Measurements from ENCODE around the gene TAF5L.

DNA sequence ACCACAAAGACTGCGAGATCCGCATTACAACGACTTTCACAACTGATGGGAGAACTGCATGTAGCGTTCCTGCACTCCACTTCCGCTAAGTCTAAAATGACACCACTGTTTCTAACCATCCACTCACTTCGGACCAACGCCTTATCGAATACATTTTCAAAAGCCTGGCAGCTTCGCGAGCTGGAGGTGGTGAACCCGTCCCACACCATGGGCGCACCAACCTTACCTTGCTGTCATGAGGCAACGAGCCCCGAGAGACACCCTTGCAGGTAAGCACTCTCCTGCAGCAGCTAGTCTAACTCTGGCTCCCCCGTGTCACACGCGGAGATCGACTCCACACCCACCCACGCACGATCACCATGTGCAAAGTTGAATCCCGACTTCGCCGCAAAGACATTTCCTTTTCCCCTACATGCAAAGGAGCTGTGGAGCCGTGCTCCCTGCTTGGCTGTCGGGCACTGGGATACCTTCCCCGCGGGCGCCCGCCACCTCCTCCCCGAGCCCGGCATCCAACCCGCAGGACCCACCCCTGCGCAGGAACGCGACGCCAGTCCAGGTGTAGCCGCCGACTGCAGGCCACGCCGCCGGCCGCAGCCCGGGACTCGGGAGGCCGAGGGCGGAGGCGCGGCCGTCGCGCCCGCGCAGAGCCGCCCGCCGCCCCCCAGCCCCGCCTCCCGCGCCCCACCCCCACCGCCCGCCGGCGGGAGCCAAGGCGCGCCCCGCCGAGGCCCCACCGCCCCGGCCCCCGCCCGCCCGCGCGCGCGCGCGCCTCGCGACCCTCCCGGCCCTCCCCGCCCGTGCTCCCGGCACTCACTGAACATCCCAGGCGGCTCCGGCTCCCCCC, 629 bp downstream of the TAF5L start:
- TF ChIP-seq, protein P1, sequence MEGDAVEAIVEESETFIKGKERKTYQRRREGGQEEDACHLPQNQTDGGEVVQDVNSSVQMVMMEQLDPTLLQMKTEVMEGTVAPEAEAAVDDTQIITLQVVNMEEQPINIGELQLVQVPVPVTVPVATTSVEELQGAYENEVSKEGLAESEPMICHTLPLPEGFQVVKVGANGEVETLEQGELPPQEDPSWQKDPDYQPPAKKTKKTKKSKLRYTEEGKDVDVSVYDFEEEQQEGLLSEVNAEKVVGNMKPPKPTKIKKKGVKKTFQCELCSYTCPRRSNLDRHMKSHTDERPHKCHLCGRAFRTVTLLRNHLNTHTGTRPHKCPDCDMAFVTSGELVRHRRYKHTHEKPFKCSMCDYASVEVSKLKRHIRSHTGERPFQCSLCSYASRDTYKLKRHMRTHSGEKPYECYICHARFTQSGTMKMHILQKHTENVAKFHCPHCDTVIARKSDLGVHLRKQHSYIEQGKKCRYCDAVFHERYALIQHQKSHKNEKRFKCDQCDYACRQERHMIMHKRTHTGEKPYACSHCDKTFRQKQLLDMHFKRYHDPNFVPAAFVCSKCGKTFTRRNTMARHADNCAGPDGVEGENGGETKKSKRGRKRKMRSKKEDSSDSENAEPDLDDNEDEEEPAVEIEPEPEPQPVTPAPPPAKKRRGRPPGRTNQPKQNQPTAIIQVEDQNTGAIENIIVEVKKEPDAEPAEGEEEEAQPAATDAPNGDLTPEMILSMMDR (conservative IDR thresholded peaks at IDR 0.05; ENCODE audit: low read depth, low read length), result no peak
- TF ChIP-seq POLR2A (IDR thresholded peaks at IDR 0.05; ENCODE audit: low read depth, low read length), result no peak
- no peak for TF ChIP-seq RAD21 (IDR thresholded peaks at IDR 0.05; ENCODE audit: low read length)
- TF ChIP-seq CEBPB (IDR thresholded peaks at IDR 0.05; ENCODE audit: low read depth, low read length), result no peak; the same call in 1 of the 2 replicates
- TF ChIP-seq BHLHE40 (IDR thresholded peaks at IDR 0.05; ENCODE audit: low read depth, low read length), result no peak
- TF ChIP-seq, protein P2, sequence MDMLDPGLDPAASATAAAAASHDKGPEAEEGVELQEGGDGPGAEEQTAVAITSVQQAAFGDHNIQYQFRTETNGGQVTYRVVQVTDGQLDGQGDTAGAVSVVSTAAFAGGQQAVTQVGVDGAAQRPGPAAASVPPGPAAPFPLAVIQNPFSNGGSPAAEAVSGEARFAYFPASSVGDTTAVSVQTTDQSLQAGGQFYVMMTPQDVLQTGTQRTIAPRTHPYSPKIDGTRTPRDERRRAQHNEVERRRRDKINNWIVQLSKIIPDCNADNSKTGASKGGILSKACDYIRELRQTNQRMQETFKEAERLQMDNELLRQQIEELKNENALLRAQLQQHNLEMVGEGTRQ (IDR thresholded peaks at IDR 0.05; ENCODE audit: low read depth, low read length), result no peak
- TF ChIP-seq FOS (IDR thresholded peaks at IDR 0.05; ENCODE audit: low read depth, low read length), result no peak
- TF ChIP-seq MXI1 (IDR thresholded peaks at IDR 0.05; ENCODE audit: borderline replicate concordance, low read depth, low read length), result peak; percentile 80; the same call in 1 of the 2 replicates
- TF ChIP-seq MAZ (IDR thresholded peaks at IDR 0.05; ENCODE audit: borderline replicate concordance, low read depth, low read length), result peak; percentile 9; the same call in 1 of the 2 replicates
- no peak for TF ChIP-seq RCOR1 (IDR thresholded peaks at IDR 0.05; ENCODE audit: insufficient replicate concordance, low read length)
- no peak for TF ChIP-seq SMC3 (IDR thresholded peaks at IDR 0.05; ENCODE audit: low read depth, low read length)
- TF ChIP-seq ELK1 (IDR thresholded peaks at IDR 0.05; ENCODE audit: borderline replicate concordance, low read depth, low read length), result no peak
- TF ChIP-seq RFX5 (IDR thresholded peaks at IDR 0.05; ENCODE audit: low read depth, low read length), result no peak
- no peak for TF ChIP-seq MAFK (IDR thresholded peaks at IDR 0.05; ENCODE audit: low read depth, low read length)
